Smooth muscle cell (in vitro differentiated cells): ENCODE measurements around the gene OR10J1. TPM values are rescaled to one million over a fixed set of nuclear protein-coding genes. Genes with fewer than 3 reads are reported as not detected.

ENCODE experiments used
- DNase-seq: peaks from one replicate; lab custom pipeline; 2025; ENCODE audit not compliant: unreplicated experiment; lab: John Stamatoyannopoulos, UW
- H2AFZ ChIP-seq: fragments of 200-600 bp; sonication (generic); 2 replicates; pipeline ENCODE4 v1.6.0; 2016; ENCODE audit warnings: antibody characterized with exemption, low read depth, mild to moderate bottlenecking
- H3F3A ChIP-seq: fragments of 200-600 bp; sonication (generic); 2 replicates; pipeline ENCODE4 v1.6.0; 2017; ENCODE audit warnings: antibody characterized with exemption, low read depth
- H3K27ac ChIP-seq: fragments of 200-600 bp; sonication (generic); 2 replicates; pipeline ENCODE4 v1.5.1; 2016; ENCODE audit warnings: low read depth, mild to moderate bottlenecking
- H3K27me3 ChIP-seq: fragments of 200-600 bp; sonication (generic); 2 replicates; pipeline ENCODE4 v1.6.1; 2016; ENCODE audit warnings: low read depth, mild to moderate bottlenecking
- H3K36me3 ChIP-seq: fragments of 200-600 bp; sonication (generic); 2 replicates; pipeline ENCODE4 v1.5.1; 2016; ENCODE audit warnings: low read depth
- H3K4me1 ChIP-seq: fragments of 200-600 bp; sonication (generic); 2 replicates; pipeline ENCODE4 v1.5.1; 2016; ENCODE audit warnings: low read depth
- H3K4me2 ChIP-seq: fragments of 200-600 bp; sonication (generic); 2 replicates; pipeline ENCODE4 v1.6.0; 2016; ENCODE audit warnings: mild to moderate bottlenecking
- H3K4me3 ChIP-seq: fragments of 200-600 bp; sonication (generic); 2 replicates; pipeline ENCODE4 v1.5.1; 2016; ENCODE audit warnings: mild to moderate bottlenecking
- H3K79me2 ChIP-seq: fragments of 200-600 bp; sonication (generic); 2 replicates; pipeline ENCODE4 v1.6.0; 2016; ENCODE audit warnings: low read depth, mild to moderate bottlenecking
- H3K9ac ChIP-seq: fragments of 200-600 bp; sonication (generic); 2 replicates; pipeline ENCODE4 v1.6.0; 2016; ENCODE audit warnings: low read depth
- H3K9me3 ChIP-seq: fragments of 200-600 bp; sonication (generic); replicated peaks from 2 replicates; pipeline ENCODE4 v1.5.1; 2016; ENCODE audit warnings: low read depth
- H4K20me1 ChIP-seq: fragments of 200-600 bp; sonication (generic); 2 replicates; pipeline ENCODE4 v1.6.0; 2016; ENCODE audit warnings: low read depth
- WGBS: methylation state at CpG from one replicate; pipeline ENCODE4 v1.1.7; 2016; ENCODE audit warnings: low lambda C conversion rate; 5-methylcytosine and 5-hydroxymethylcytosine counted together
- polyA plus RNA-seq: library from polyadenylated mRNA; unstranded; fragments of >200 nt; fragmentation: Nextera tagmentation; extraction: Ambion mirVana; gene quantifications from 2 replicates; pipeline ENCODE4 v1.2.1, GENCODE V29; 2016
- total RNA-seq: library from RNA; depleted of rRNA; stranded (reverse); fragments of >200 nt; gene quantifications from 2 replicates; pipeline ENCODE4 v1.2.3, GENCODE V29; 2014
- TF ChIP-seq, protein P1 (sequence below): fragments of 200-600 bp; sonication (generic); IDR thresholded peaks from 2 replicates; pipeline ENCODE4 v1.5.1; 2017; ENCODE audit warnings: borderline replicate concordance, mild to moderate bottlenecking, antibody characterized with exemption; ENCODE audit not compliant: insufficient read depth, poor library complexity, severe bottlenecking

Gene OR10J1
- total and polyA plus RNA-seq, 2 experiments from 2014 or later = not detected

DNA sequence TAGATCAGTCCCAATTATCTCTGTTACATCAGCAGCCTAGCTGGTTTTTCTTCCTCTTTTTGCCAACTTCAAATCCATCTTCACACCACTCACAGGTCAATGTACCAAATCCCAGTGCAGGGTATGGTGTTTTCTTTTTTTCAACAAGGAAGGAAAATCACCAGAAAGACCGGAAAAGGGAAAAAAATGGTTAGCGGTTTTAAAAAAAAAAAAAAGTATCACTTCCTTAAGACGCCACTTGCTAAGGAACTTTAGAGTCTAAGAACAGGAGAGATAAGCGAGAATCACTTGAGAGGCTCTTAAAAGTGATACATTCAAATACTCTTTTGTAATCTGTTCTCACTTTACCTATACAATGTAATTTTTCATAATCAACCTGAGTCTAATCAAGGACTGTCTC is 3.1 kb upstream of the OR10J1 start:
- Histone ChIP-seq H3K27ac (no peak overlapping the region), H3K79me2 (no peaks in the 10 kb centered on the region), H4K20me1 (no peaks in the 10 kb centered on the region), H2AFZ (no peak overlapping the region), H3K4me3 (no peak overlapping the region), H3K4me1 (no peaks in the 10 kb centered on the region), H3K27me3 (no peaks in the 10 kb centered on the region), H3K9me3 (peaks cover under 1% of the 10 kb centered on the region), H3K4me2 (no peak overlapping the region), H3F3A (no peaks in the 10 kb centered on the region), H3K36me3 (no peaks in the 10 kb centered on the region), H3K9ac (no peak overlapping the region)
- WGBS = 52% methylated on average over 4 of the region's 4 CpGs
- TF ChIP-seq, protein P1, sequence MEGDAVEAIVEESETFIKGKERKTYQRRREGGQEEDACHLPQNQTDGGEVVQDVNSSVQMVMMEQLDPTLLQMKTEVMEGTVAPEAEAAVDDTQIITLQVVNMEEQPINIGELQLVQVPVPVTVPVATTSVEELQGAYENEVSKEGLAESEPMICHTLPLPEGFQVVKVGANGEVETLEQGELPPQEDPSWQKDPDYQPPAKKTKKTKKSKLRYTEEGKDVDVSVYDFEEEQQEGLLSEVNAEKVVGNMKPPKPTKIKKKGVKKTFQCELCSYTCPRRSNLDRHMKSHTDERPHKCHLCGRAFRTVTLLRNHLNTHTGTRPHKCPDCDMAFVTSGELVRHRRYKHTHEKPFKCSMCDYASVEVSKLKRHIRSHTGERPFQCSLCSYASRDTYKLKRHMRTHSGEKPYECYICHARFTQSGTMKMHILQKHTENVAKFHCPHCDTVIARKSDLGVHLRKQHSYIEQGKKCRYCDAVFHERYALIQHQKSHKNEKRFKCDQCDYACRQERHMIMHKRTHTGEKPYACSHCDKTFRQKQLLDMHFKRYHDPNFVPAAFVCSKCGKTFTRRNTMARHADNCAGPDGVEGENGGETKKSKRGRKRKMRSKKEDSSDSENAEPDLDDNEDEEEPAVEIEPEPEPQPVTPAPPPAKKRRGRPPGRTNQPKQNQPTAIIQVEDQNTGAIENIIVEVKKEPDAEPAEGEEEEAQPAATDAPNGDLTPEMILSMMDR = no peak
- DNase-seq = no peak

DNA sequence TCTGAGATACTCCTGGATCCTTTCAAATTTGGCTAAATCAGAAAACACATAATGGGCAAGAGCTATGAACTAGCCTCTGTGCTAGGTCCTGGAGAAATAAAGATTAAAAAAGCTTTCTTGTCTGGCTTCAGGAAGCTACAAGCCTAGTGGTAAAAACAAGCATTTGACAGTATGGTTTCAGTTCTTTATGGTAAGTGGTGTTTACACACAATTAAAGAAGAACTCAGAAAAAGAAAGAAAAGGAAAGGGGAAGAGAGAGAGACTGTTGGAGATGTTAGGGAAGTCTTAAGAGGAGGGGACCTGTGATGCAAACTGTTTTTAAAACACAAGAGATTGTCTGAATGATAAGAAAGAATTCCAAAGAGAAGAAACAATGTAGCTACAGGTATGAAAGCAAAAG is 1.8 kb downstream of the OR10J1 start:
- H3K36me3 ChIP-seq = no peaks in the 10 kb centered on the region
- no peaks in the 10 kb centered on the region for H3K4me1 ChIP-seq
- no peak overlapping the region for H2AFZ ChIP-seq
- no peaks in the 10 kb centered on the region for H3K79me2 ChIP-seq
- no peak overlapping the region for H3K4me2 ChIP-seq
- H3K27me3 ChIP-seq = no peaks in the 10 kb centered on the region
- no peak overlapping the region for H3K27ac ChIP-seq
- H3F3A ChIP-seq = no peaks in the 10 kb centered on the region
- no peaks in the 10 kb centered on the region for H3K9me3 ChIP-seq
- H4K20me1 ChIP-seq = no peaks in the 10 kb centered on the region
- no peak overlapping the region for H3K4me3 ChIP-seq
- H3K9ac ChIP-seq = no peak overlapping the region
- no peak for DNase-seq
- TF ChIP-seq, protein P1 = no peak

DNA sequence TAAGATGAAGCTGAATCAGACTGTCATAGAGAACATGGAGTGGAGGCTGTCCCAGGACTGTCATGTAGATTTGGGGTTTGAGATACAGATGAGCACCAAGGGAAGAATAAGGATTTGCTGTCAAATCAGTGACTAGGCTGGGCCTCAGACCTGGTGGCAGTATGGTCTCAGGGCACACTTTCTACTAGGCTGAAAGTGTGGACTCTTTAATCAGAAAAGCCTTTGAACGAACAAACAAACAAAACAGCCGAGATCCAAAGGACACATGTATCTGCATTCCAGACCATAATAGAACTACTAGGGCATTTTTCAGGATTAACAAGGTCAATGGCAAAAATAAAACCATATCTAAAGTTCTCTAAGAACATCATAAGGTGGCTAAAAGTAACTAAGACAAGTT is 2.9 kb downstream of the OR10J1 start:
- no peaks in the 10 kb centered on the region for H3K36me3 ChIP-seq
- DNase-seq = no peak
- H3K9ac ChIP-seq = no peak overlapping the region
- no peak overlapping the region for H2AFZ ChIP-seq
- no peaks in the 10 kb centered on the region for H3K4me1 ChIP-seq
- H3K4me3 ChIP-seq = no peak overlapping the region
- peaks cover 6% of the 10 kb centered on the region for H3K9me3 ChIP-seq
- H3K27ac ChIP-seq = no peak overlapping the region
- TF ChIP-seq, protein P1 = no peak
- no peaks in the 10 kb centered on the region for H3K79me2 ChIP-seq
- no peaks in the 10 kb centered on the region for H3K27me3 ChIP-seq
- 93% methylated on average over 2 of the region's 2 CpGs for WGBS
- H3F3A ChIP-seq = no peaks in the 10 kb centered on the region
- no peak overlapping the region for H3K4me2 ChIP-seq
- no peaks in the 10 kb centered on the region for H4K20me1 ChIP-seq

DNA sequence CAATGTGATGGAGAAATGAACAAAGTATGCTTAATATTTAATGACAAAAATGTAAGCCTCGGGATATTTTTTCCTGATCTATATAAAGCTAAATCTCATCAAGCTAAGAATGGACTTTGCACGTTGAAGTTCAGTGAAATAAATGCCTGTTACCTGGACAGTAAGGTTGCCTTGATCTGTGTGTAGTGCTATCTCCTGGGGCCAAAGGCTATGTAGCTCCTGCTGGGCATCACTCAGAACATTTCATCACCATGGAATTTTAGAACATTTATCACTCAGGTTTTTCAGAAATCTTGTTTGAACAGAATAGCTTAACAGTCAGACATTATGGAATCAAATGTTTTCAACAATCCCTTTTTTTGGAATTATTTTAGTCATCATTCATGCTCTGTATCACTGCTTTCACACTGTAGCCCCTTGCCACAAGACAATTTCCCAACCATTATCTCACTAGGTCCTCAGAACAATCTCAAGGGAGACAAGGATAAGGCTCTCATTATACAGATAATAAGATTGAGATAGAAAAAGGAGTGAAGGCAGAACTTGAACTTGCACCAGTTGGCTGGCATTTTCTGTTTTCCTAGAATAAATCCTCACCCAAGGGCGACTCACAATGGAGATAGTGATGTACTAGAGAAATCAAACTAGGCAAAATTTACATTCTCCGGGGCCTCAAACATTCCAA is 3.7 kb downstream of the OR10J1 start:
- Histone ChIP-seq H3K4me1 (no peaks in the 10 kb centered on the region), H3K27ac (no peak overlapping the region), H3F3A (no peaks in the 10 kb centered on the region), H3K36me3 (no peaks in the 10 kb centered on the region), H3K4me3 (no peak overlapping the region), H3K79me2 (no peaks in the 10 kb centered on the region), H2AFZ (no peak overlapping the region), H3K9ac (no peak overlapping the region), H3K9me3 (peaks cover 6% of the 10 kb centered on the region), H3K27me3 (no peaks in the 10 kb centered on the region), H4K20me1 (no peaks in the 10 kb centered on the region), H3K4me2 (no peak overlapping the region)
- no peak for DNase-seq
- 34% methylated on average over 4 of the region's 4 CpGs for WGBS
- TF ChIP-seq, protein P1 = no peak
